Activated T-helper 1 cell treated with Interleukin-2 at 50 U/mL for 16 hours (primary cell): Measurements from ENCODE around the gene IQUB.
"Not testable (repeated sequence)": the region's sequence is repeated elsewhere in the genome, so short reads cannot be mapped to it uniquely, and the experiment has no call there.

Experiments
- DNase-seq: peaks from one replicate; pipeline ENCODE4 v3.0.0-alpha.2; 2020; ENCODE audit warnings: low read depth

The IQUB gene

GRCh38 chr7:123485721-123486120, 48.7 kb downstream of the IQUB start:
- no peak for DNase-seq

GRCh38 chr7:123485187-123485586, 49.2 kb downstream of the IQUB start:
- no peak for DNase-seq

GRCh38 chr7:123484199-123484598, 50.2 kb downstream of the IQUB start:
- DNase-seq = no peak

GRCh38 chr7:123480107-123480506, 54.3 kb downstream of the IQUB start:
- DNase-seq = no peak

GRCh38 chr7:123478056-123478455, 56.3 kb downstream of the IQUB start:
- not testable (repeated sequence) for DNase-seq

GRCh38 chr7:123472750-123473445, 61.5 kb downstream of the IQUB start:
- DNase-seq = no peak

GRCh38 chr7:123472327-123472726, 62.1 kb downstream of the IQUB start:
- DNase-seq = no peak

GRCh38 chr7:123468303-123468702, 66.1 kb downstream of the IQUB start:
- DNase-seq = no peak

GRCh38 chr7:123463890-123464289, 70.5 kb downstream of the IQUB start:
- DNase-seq = no peak

- DNase-seq = no peak
These were observed 73.8 kb downstream of the IQUB start for GRCh38 chr7:123460616-123461015.

GRCh38 chr7:123455965-123456470, 78.4 kb downstream of the IQUB start:
- no peak for DNase-seq

GRCh38 chr7:123440101-123440548, 94.3 kb downstream of the IQUB start:
- DNase-seq = no peak

- no peak for DNase-seq
These were observed 95.2 kb downstream of the IQUB start for GRCh38 chr7:123439191-123439590.

GRCh38 chr7:123437447-123437995, 96.9 kb downstream of the IQUB start:
- no peak for DNase-seq

GRCh38 chr7:123435080-123435700, 99.2 kb downstream of the IQUB start:
- DNase-seq = no peak

- no peak for DNase-seq
These were observed 100.7 kb downstream of the IQUB start for GRCh38 chr7:123433665-123434064.

- DNase-seq = no peak
These were observed 101.8 kb downstream of the IQUB start for GRCh38 chr7:123432601-123433000.

- no peak for DNase-seq
These were observed 103.2 kb downstream of the IQUB start for GRCh38 chr7:123431075-123431614.

GRCh38 chr7:123425246-123425645, 109.1 kb downstream of the IQUB start:
- DNase-seq = no peak

- no peak for DNase-seq
These were observed 109.9 kb downstream of the IQUB start for GRCh38 chr7:123424463-123424862.

GRCh38 chr7:123423622-123424021, 110.8 kb downstream of the IQUB start:
- DNase-seq = no peak

- no peak for DNase-seq
These were observed 116.8 kb downstream of the IQUB start for GRCh38 chr7:123417580-123417979.

GRCh38 chr7:123415625-123416024, 118.8 kb downstream of the IQUB start:
- no peak for DNase-seq
